Measurements from ENCODE around the gene YWHAG. TPM values are rescaled to one million over a fixed set of nuclear protein-coding genes. Genes with fewer than 3 reads are reported as not detected.
"Not testable (repeated sequence)": the region's sequence is repeated elsewhere in the genome, so short reads cannot be mapped to it uniquely, and the experiment has no call there.

Gene YWHAG
- total RNA-seq, 2 experiments from 2014 or later: 62.7 to 66.5 TPM

GRCh38 chr7:76303202-76304147, 55.3 kb downstream of the YWHAG start:
- peaks cover 18% of the 10 kb centered on the region for H3K27me3 Mint-ChIP-seq
- ATAC-seq (ENCODE audit: low read depth): peak; percentile 70
- no peaks in the 10 kb centered on the region for H3K9me3 Mint-ChIP-seq
- H3K36me3 Mint-ChIP-seq: peaks cover 2% of the 10 kb centered on the region
- DNase-seq: peak; percentile 76
- peak overlapping the region; percentile 93 for H3K4me3 Mint-ChIP-seq
- H3K4me1 Mint-ChIP-seq: peaks cover 14% of the 10 kb centered on the region
- peak overlapping the region; percentile 88 for H3K27ac Mint-ChIP-seq
- POLR2A ChIA-PET: interaction anchor here (0.6 to 3.1 kb wide), 5 partner anchors 12 to 425 kb away, joined by 3 to 11 read pairs (median 3); partner anchors contain the start of gene RHBDD2

GRCh38 chr7:76302347-76303201, 56.2 kb downstream of the YWHAG start, which contains the start of gene HSPB1:
Gene HSPB1, plus strand, starts transcription at chr7:76302673. Its CDS starts 40 bp downstream, at chr7:76302713.
- Mint-ChIP-seq H3K4me3 (peak within 1 kb of the TSS; percentile 93), H3K27me3 (peaks cover 18% of the 10 kb centered on the region), H3K27ac (peak within 1 kb of the TSS; percentile 88), H3K36me3 (peaks cover 2% of the 10 kb centered on the region), H3K9me3 (no peaks in the 10 kb centered on the region), H3K4me1 (peaks cover 14% of the 10 kb centered on the region)
- peak; percentile 66 for DNase-seq
- POLR2A ChIA-PET: interaction anchor here (0.6 to 3.1 kb wide), 5 partner anchors 11 to 424 kb away, joined by 3 to 11 read pairs (median 3); partner anchors contain the start of gene RHBDD2
- peak; percentile 37 for ATAC-seq (ENCODE audit: low read depth)

- POLR2A ChIA-PET: no interaction called here
- ATAC-seq (ENCODE audit: low read depth) (no peak), DNase-seq (no peak)
- Mint-ChIP-seq H3K4me1 (peaks cover 14% of the 10 kb centered on the region), H3K4me3 (no peak overlapping the region), H3K27me3 (peaks cover 24% of the 10 kb centered on the region), H3K9me3 (no peaks in the 10 kb centered on the region), H3K27ac (no peak overlapping the region), H3K36me3 (peaks cover 2% of the 10 kb centered on the region)
Measured at GRCh38 chr7:76301000-76301399, 57.8 kb downstream of the YWHAG start.

DNA sequence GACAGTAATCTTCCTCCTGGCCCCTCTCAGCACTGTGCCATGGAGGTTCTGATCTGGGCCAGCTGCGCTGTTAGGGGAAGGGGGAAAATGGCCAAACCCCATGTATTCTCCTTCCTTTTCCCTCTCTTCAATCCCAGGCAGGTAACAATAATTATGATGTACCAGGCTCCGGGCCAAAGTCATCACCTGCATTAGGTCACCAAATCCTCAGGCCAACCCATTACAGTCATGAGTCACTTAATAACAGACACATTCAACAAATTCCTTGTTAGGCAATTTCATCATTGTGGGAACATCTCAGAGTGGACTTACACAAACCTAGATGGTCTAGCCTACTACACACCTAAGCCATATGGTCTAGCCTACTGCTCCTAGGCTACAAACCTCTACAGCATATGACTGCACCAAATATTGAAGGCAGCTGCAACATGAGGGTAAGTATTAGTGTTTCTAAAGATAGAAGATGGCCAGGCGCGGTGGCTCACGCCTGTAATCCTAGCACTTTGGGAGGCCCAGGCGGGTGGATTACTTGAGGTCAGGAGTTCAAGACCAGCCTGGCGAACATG, 58.5 kb downstream of the YWHAG start:
- H3K4me1 Mint-ChIP-seq: peaks cover 14% of the 10 kb centered on the region
- H3K9me3 Mint-ChIP-seq: no peaks in the 10 kb centered on the region
- DNase-seq (no peak), ATAC-seq (ENCODE audit: low read depth) (no peak)
- no peak overlapping the region for H3K4me3 Mint-ChIP-seq
- POLR2A ChIA-PET: no interaction called here
- H3K36me3 Mint-ChIP-seq: peaks cover 2% of the 10 kb centered on the region
- H3K27ac Mint-ChIP-seq: no peak overlapping the region
- peaks cover 26% of the 10 kb centered on the region for H3K27me3 Mint-ChIP-seq

DNA sequence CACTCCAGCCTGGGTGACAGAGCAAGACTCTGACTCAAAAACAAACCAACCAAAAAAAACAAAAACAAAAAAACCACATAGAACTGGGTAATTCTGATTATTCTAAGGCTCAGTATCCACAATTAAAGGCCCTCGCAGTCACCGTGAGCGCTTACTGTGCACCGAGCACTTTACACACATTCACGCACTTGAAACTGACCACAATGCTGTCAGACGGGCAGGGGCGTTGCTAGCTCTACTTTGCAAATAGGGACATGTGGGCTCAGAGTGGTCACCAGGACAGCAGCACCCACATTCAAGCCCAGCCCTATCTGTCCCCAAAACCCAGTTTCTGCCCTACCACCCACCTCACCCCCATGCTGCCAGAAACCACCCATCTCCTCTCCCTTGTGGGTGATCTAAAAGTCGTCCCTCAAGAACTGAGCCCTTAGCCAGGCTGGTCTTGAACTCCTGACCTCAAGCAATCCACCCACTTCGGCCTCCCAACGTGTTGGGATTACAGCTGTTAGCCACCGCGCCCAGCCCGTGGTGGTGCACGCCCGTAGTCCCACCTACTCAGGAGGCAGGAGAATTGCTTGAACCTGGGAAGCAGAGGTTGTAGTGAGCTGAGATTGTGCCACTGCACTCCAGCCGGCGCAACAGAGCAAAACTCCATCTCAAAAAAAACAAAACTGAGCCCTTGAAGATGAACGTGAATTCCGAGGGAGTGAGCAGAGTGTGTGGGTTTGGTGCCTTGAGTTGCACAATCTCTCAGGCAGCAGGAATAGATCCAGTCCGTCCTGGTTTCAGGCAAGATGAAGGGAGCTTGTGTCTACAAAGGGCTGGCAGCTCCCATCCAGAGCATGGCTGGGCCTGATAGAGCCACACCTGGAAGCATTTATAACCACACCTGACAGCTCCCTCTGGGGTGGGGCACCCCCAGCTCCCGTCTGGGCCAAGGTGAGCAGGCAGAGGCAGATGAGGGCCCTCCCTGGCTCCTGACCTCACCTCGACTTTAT, 61.7 kb downstream of the YWHAG start:
- Mint-ChIP-seq H3K4me3 (no peak overlapping the region), H3K27me3 (peaks cover 23% of the 10 kb centered on the region), H3K4me1 (peaks cover 2% of the 10 kb centered on the region), H3K9me3 (no peaks in the 10 kb centered on the region), H3K27ac (no peak overlapping the region), H3K36me3 (no peaks in the 10 kb centered on the region)
- POLR2A ChIA-PET: interaction anchor here (0.8 kb wide), 1 partner anchor 13 kb away, joined by 4 read pairs; no protein-coding TSS in a partner anchor
- no peak for ATAC-seq (ENCODE audit: low read depth)
- DNase-seq: no peak

GRCh38 chr7:76294344-76295024, 64.3 kb downstream of the YWHAG start:
- Mint-ChIP-seq H3K4me1 (peaks cover 8% of the 10 kb centered on the region), H3K27ac (no peak overlapping the region), H3K9me3 (no peaks in the 10 kb centered on the region), H3K27me3 (peaks cover 11% of the 10 kb centered on the region), H3K36me3 (no peaks in the 10 kb centered on the region), H3K4me3 (no peak overlapping the region)
- no peak for DNase-seq
- POLR2A ChIA-PET: no interaction called here
- ATAC-seq (ENCODE audit: low read depth): no peak

- Mint-ChIP-seq H3K4me1 (peaks cover 8% of the 10 kb centered on the region), H3K4me3 (no peak overlapping the region), H3K36me3 (no peaks in the 10 kb centered on the region), H3K27me3 (peaks cover 11% of the 10 kb centered on the region), H3K9me3 (no peaks in the 10 kb centered on the region), H3K27ac (no peak overlapping the region)
- POLR2A ChIA-PET: no interaction called here
- ATAC-seq (ENCODE audit: low read depth): no peak
- DNase-seq: no peak
Measured at GRCh38 chr7:76293407-76293901, 65.3 kb downstream of the YWHAG start.

- H3K27ac Mint-ChIP-seq; H3K36me3 Mint-ChIP-seq; DNase-seq; H3K9me3 Mint-ChIP-seq; H3K4me3 Mint-ChIP-seq; ATAC-seq (ENCODE audit: low read depth); H3K4me1 Mint-ChIP-seq: not testable (repeated sequence)
- peaks cover 12% of the 10 kb centered on the region for H3K27me3 Mint-ChIP-seq
- POLR2A ChIA-PET: interaction anchor here (1.5 to 2.7 kb wide), 3 partner anchors 10 to 60 kb away, joined by 3 to 24 read pairs (median 11); partner anchors contain the start of gene HSPB1
Measured at GRCh38 chr7:76292911-76293310, 65.9 kb downstream of the YWHAG start.

GRCh38 chr7:76292213-76292573, 66.6 kb downstream of the YWHAG start:
- DNase-seq (no peak), ATAC-seq (ENCODE audit: low read depth) (no peak)
- POLR2A ChIA-PET: interaction anchor here (0.7 to 2.7 kb wide), 4 partner anchors 11 to 61 kb away, joined by 3 to 24 read pairs (median 8); partner anchors contain the start of gene HSPB1
- Mint-ChIP-seq H3K27ac (no peak overlapping the region), H3K4me1 (peaks cover 8% of the 10 kb centered on the region), H3K27me3 (peaks cover 12% of the 10 kb centered on the region), H3K9me3 (no peaks in the 10 kb centered on the region), H3K4me3 (no peak overlapping the region), H3K36me3 (no peaks in the 10 kb centered on the region)

- Mint-ChIP-seq H3K27me3 (peaks cover 8% of the 10 kb centered on the region), H3K27ac (peak overlapping the region; percentile 86), H3K4me1 (peaks cover 8% of the 10 kb centered on the region), H3K9me3 (no peaks in the 10 kb centered on the region), H3K4me3 (peak overlapping the region; percentile 35), H3K36me3 (no peaks in the 10 kb centered on the region)
- DNase-seq (peak; percentile 89), ATAC-seq (ENCODE audit: low read depth) (peak; percentile 90)
- POLR2A ChIA-PET: interaction anchor here (0.7 to 2.7 kb wide), 6 partner anchors 11 to 66 kb away, joined by 3 to 24 read pairs (median 4); partner anchors contain the start of gene HSPB1
Measured at GRCh38 chr7:76291351-76292212, 67.2 kb downstream of the YWHAG start.

Data from activated naive CD8-positive, alpha-beta T cell treated with anti-CD3 and anti-CD28 coated beads, Interleukin-2, amount 10 ng/mL, durations not matched to agents 7 days and 5 days (primary cell).